Stomach (tissue), 4 donors: ENCODE data around the gene BBS9.

Experiments
- POLR2A ChIP-seq, 4 donors: fragments of 450-650 bp; IDR thresholded peaks; one replicate each; pipeline ENCODE4 v1.6.1; 2016; ENCODE audit warnings: antibody characterized with exemption in 4 of 4, control low read depth in 2 of 4, mild to moderate bottlenecking in 1 of 4, moderate library complexity in 1 of 4
- POLR2AphosphoS5 ChIP-seq, 3 donors: sonication (generic); formaldehyde crosslinking; IDR thresholded peaks; one replicate each; pipeline ENCODE4 v1.6.1; 2016; ENCODE audit warnings: antibody characterized with exemption in 3 of 3
- TF ChIP-seq, protein P1 (sequence below), 7 experiments: fragments of 450-650 bp in 4 of 7; fragments of 200-600 bp in 3 of 7; sonication (generic) in 3 of 7; IDR thresholded peaks; one replicate each; pipeline ENCODE4 v1.5.1; 2016 to 2019; ENCODE audit warnings: antibody characterized with exemption in 7 of 7, control low read depth in 2 of 7, mild to moderate bottlenecking in 1 of 7

DNA sequence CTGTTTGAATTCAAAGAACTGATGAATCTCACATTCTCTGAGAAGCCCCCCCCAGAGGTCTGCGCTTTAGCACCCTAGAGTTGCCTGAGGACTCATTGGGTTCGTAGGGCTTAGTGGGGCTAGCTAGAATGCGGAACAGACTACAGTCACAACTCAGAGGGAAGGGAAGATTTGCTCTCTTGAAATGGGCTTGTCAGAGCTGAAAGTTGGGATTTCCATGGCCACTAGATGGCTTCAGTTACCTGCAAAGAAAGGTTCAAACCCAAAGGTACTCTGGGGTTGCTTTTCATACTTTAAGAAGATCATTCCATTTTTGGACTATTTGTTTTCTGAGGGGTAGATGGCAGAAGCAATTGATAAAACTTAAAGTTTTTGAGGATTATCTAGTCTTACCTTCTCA is 205.0 kb downstream of the BBS9 start:
- TF ChIP-seq, protein P1, sequence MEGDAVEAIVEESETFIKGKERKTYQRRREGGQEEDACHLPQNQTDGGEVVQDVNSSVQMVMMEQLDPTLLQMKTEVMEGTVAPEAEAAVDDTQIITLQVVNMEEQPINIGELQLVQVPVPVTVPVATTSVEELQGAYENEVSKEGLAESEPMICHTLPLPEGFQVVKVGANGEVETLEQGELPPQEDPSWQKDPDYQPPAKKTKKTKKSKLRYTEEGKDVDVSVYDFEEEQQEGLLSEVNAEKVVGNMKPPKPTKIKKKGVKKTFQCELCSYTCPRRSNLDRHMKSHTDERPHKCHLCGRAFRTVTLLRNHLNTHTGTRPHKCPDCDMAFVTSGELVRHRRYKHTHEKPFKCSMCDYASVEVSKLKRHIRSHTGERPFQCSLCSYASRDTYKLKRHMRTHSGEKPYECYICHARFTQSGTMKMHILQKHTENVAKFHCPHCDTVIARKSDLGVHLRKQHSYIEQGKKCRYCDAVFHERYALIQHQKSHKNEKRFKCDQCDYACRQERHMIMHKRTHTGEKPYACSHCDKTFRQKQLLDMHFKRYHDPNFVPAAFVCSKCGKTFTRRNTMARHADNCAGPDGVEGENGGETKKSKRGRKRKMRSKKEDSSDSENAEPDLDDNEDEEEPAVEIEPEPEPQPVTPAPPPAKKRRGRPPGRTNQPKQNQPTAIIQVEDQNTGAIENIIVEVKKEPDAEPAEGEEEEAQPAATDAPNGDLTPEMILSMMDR (IDR thresholded peaks at IDR 0.05): no peak
- no peak for TF ChIP-seq POLR2AphosphoS5 (IDR thresholded peaks at IDR 0.05)
- TF ChIP-seq POLR2A (IDR thresholded peaks at IDR 0.05): no peak
